Mucosa of gallbladder (tissue), 1 donor: ENCODE data around the gene MSLN. TPM values are rescaled to one million over a fixed set of nuclear protein-coding genes. Genes with fewer than 3 reads are reported as not detected.

Experiments
- DNase-seq: peaks from one replicate; pipeline ENCODE4 v3.0.0-alpha.2; 2020; ENCODE audit warnings: low spot score
- total RNA-seq: library from RNA; stranded (reverse); gene quantifications from one replicate; pipeline ENCODE4 v1.2.1, GENCODE V29; 2021
- donor health status: DM: no; HTN: no; CAD: no.

The MSLN gene
- total RNA-seq, 1 donor from 2014 or later, result 53.1 TPM

GRCh38 chr16:791131-791530 lies 30.6 kb downstream of the MSLN start:
- no peak for DNase-seq

GRCh38 chr16:792221-792995 lies 31.9 kb downstream of the MSLN start:
- no peak for DNase-seq

GRCh38 chr16:793414-793813 lies 32.9 kb downstream of the MSLN start:
- no peak for DNase-seq

GRCh38 chr16:794091-794822 lies 33.7 kb downstream of the MSLN start:
- DNase-seq, result no peak

- DNase-seq, result no peak
Measured at GRCh38 chr16:794853-795466, 34.4 kb downstream of the MSLN start.

- no peak for DNase-seq
Measured at GRCh38 chr16:795580-796229, 35.2 kb downstream of the MSLN start.

- no peak for DNase-seq
Measured at GRCh38 chr16:796296-797119, 36.0 kb downstream of the MSLN start.

- no peak for DNase-seq
Measured at GRCh38 chr16:797120-797420, 36.5 kb downstream of the MSLN start.

GRCh38 chr16:797686-798085 lies 37.2 kb downstream of the MSLN start:
- no peak for DNase-seq

- DNase-seq, result no peak
Measured at GRCh38 chr16:798666-799065, 38.1 kb downstream of the MSLN start.

- no peak for DNase-seq
Measured at GRCh38 chr16:799111-799947, 38.8 kb downstream of the MSLN start.

GRCh38 chr16:799948-800833 lies 39.7 kb downstream of the MSLN start, which contains the start of gene GNG13:
GNG13 (minus strand) TSS chr16:800734; CDS start chr16:799077, 1,657 bp downstream.
- no peak for DNase-seq

- DNase-seq, result no peak
Measured at GRCh38 chr16:800834-801511, 40.4 kb downstream of the MSLN start.

- DNase-seq, result no peak
Measured at GRCh38 chr16:801584-802363, 41.2 kb downstream of the MSLN start.

GRCh38 chr16:802461-802860 lies 41.9 kb downstream of the MSLN start:
- DNase-seq, result no peak

- no peak for DNase-seq
Measured at GRCh38 chr16:802914-803753, 42.6 kb downstream of the MSLN start.

- no peak for DNase-seq
Measured at GRCh38 chr16:803754-804080, 43.2 kb downstream of the MSLN start.
